Aorta (tissue), 5 donors: Measurements from ENCODE around the gene MAPKAPK2. TPM values are rescaled to one million over a fixed set of nuclear protein-coding genes. Genes with fewer than 3 reads are reported as not detected.

Experiments
- ATAC-seq: fragments of 200-7000 bp; cut with Tn5 transposase; one replicate; pipeline ENCODE4 v1.9.1; 2022; ENCODE audit warnings: moderate library complexity; ENCODE audit not compliant: low FRiP score
- DNase-seq, 2 donors: peaks; one replicate each; pipeline ENCODE4 v3.0.0-alpha.2; 2020
- H3K27ac ChIP-seq, 2 donors: one replicate each; pipeline ENCODE4 v1.5.1; 2013; ENCODE audit warnings: low read length in 2 of 2, mild to moderate bottlenecking in 2 of 2, moderate library complexity in 2 of 2, control low read depth in 1 of 2, inconsistent platforms in 1 of 2, low read depth in 1 of 2
- H3K27me3 ChIP-seq, 2 donors: one replicate each; pipeline ENCODE4 v1.6.1; 2013; ENCODE audit warnings: control low read depth in 1 of 2, low read length in 1 of 2, mild to moderate bottlenecking in 1 of 2, moderate library complexity in 1 of 2; ENCODE audit not compliant: insufficient read depth in 2 of 2, control insufficient read depth in 1 of 2
- H3K36me3 ChIP-seq, 2 donors: one replicate each; pipeline ENCODE4 v1.6.1; 2013; ENCODE audit warnings: control low read depth in 1 of 2, low read length in 1 of 2, mild to moderate bottlenecking in 1 of 2; ENCODE audit not compliant: insufficient read depth in 2 of 2, control insufficient read depth in 1 of 2
- H3K4me1 ChIP-seq, 2 donors: one replicate each; pipeline ENCODE4 v1.6.1; 2013; ENCODE audit warnings: low read length in 2 of 2, control low read depth in 1 of 2, mild to moderate bottlenecking in 1 of 2, moderate library complexity in 1 of 2; ENCODE audit not compliant: insufficient read depth in 2 of 2, control insufficient read depth in 1 of 2
- H3K4me3 ChIP-seq, 2 donors: one replicate each; pipeline ENCODE4 v1.5.1; 2013; ENCODE audit warnings: low read length in 2 of 2, control low read depth in 1 of 2, mild to moderate bottlenecking in 1 of 2
- H3K9me3 ChIP-seq: one replicate; pipeline ENCODE4 v1.6.1; 2013; ENCODE audit warnings: mild to moderate bottlenecking, low read length; ENCODE audit not compliant: control insufficient read depth
- WGBS, 2 donors: extraction: QIAGEN DNeasy Blood & Tissue Kit; methylation state at CpG; one replicate each; pipeline ENCODE4 v1.1.7; 2013; 5-methylcytosine and 5-hydroxymethylcytosine counted together
- intact Hi-C, 2 donors: fragments of 100-400 bp; cut with DNase I; formaldehyde crosslinking; loops; one replicate each; pipeline versions ENCODE4 v1.14.2 to v1.15.0; 2022
- polyA plus RNA-seq, 2 donors: library from polyadenylated mRNA; stranded (reverse); fragments of 200-250 nt; gene quantifications; one replicate each; pipeline ENCODE4 v1.2.3, GENCODE V29; 2013
- total RNA-seq, 2 donors: library from RNA; stranded (reverse); fragmentation: NEBNext Ultra II Directional; extraction: Animal tissue kit (Norgen Biotek cat#: 25700); gene quantifications; one replicate each; pipeline ENCODE4 v1.2.1, GENCODE V29; 2021
- donor health status: healthy with polysubstance abuse.
- donor health status: Bipolar disorder and iron deficiency.
- donor health status: DM: no; HTN: no; CAD: no.
- donor health status: DM: no; HTN: no; CAD: no.
- donor health status: DM: yes; HTN: yes; CAD: no.

The MAPKAPK2 gene
- total and polyA plus RNA-seq, 4 donors = 40.2 to 117 (median 67.7) TPM

DNA sequence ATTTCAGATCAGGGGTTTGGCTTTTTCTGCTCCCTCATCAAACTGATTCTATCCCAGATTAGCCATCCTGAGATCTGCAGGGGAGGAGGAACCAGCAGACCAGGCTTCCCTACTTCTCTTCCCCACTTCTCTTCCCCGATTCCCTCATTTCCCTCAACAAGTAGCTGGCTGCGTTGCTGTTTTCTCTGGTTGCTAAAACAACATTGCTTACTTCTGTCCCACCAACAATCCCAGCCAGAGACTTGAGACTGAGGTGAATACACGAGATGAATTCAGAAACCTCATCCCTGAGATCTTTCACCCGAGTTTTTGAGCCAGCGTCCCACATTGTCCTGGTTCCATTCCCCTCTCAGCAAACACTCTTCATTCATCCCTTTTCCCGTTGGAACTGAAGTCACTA, 27.0 kb upstream of the MAPKAPK2 start:
- Histone ChIP-seq H3K27ac (no peak overlapping the region), H3K4me3 (no peak overlapping the region), H3K4me1 (no peaks in the 10 kb centered on the region), H3K36me3 (no peaks in the 10 kb centered on the region), H3K9me3 (no peaks in the 10 kb centered on the region), H3K27me3 (no peaks in the 10 kb centered on the region)
- intact Hi-C loops = no loop called here
- DNase-seq (no peak), ATAC-seq (no peak)
- 57 to 59% methylated on average over 6 of the region's 6 CpGs for WGBS, 2 donors

- intact Hi-C loops = no loop called here
Measured at GRCh38 chr1:206658264-206658980, 26.3 kb upstream of the MAPKAPK2 start.

GRCh38 chr1:206658981-206659273, 25.8 kb upstream of the MAPKAPK2 start:
- Histone ChIP-seq H3K4me1 (no peaks in the 10 kb centered on the region), H3K4me3 (no peak overlapping the region), H3K9me3 (no peaks in the 10 kb centered on the region), H3K27me3 (no peaks in the 10 kb centered on the region), H3K27ac (no peak overlapping the region), H3K36me3 (no peaks in the 10 kb centered on the region)
- no peak for ATAC-seq
- WGBS, 2 donors = 58 to 65% methylated on average over 7 of the region's 7 CpGs
- intact Hi-C loops = no loop called here
- no peak for DNase-seq

More at GRCh38 chr1:206658264-206658980, 26.3 kb upstream of the MAPKAPK2 start:
- peak; percentile 66 for ATAC-seq
- peak; percentile 58 to 81 for DNase-seq
- H3K4me1 ChIP-seq = no peaks in the 10 kb centered on the region
- 31 to 36% methylated on average over 22 of the region's 22 CpGs for WGBS, 2 donors
- no peak overlapping the region for H3K4me3 ChIP-seq
- H3K36me3 ChIP-seq = no peaks in the 10 kb centered on the region
- no peaks in the 10 kb centered on the region for H3K27me3 ChIP-seq
- no peak overlapping the region for H3K27ac ChIP-seq
- H3K9me3 ChIP-seq = no peaks in the 10 kb centered on the region

DNA sequence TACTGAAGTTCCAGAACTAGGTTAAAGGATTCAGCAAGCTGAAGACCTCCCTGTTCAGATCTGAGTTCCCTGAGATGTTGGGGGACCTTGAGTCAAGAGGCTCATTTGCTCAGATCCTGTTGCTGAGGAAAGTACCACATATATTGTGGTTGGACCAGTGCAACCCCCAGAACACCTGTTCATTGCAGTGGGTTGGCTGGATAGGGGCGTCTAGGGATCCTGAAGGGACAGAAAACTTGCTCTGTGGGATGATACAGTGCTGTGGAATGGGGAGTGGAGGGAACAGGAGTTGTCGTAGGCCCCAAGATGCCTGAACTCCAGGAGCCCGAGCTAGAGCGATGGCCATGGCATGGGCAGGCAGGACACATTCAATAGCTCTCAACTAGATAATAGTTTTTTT, 24.6 kb upstream of the MAPKAPK2 start:
- DNase-seq = no peak
- Histone ChIP-seq H3K9me3 (no peaks in the 10 kb centered on the region), H3K27me3 (no peaks in the 10 kb centered on the region), H3K4me1 (no peaks in the 10 kb centered on the region), H3K36me3 (no peaks in the 10 kb centered on the region), H3K27ac (no peak overlapping the region), H3K4me3 (no peak overlapping the region)
- no peak for ATAC-seq
- intact Hi-C loops = loop anchor here (10.0 kb wide), 2 partner anchors 45 to 175 kb away; partner anchors contain the start of gene EIF2D (in 1 of the 2)
- WGBS, 2 donors = 96 to 97% methylated on average over 4 of the region's 4 CpGs

DNA sequence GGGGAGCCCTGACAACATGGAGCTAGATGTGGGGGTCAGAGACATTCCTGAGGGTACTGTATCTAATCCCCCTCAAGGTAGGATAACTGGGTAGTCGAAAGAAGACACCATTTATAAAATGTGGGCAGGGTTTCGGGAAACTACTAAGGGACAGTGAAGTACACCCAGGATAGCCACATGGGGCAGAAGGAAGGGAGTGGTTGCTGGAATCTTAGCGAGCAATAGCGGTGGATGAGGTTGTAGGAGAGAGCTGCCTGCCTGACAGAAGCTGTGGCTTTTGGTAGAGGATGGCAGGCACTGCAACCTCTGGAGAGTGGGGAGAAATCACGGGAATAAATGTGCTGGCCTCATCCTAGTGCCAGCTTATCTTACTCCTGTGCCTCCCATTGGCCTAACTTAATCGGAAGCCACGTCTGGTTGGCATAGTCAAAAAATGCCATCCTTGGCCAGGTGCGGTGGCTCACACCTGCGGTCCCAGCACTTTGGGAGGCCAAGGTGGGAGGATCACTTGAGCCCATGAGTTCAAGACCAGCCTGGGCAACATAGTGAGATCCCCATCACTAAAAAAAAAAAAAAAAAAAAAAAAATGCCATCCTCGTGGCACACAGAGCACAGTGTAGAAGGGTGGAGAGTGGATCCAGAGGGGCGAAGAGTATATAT, 23.4 kb upstream of the MAPKAPK2 start:
- Histone ChIP-seq H3K27ac (no peak overlapping the region), H3K4me3 (no peak overlapping the region), H3K9me3 (no peaks in the 10 kb centered on the region), H3K27me3 (no peaks in the 10 kb centered on the region), H3K36me3 (no peaks in the 10 kb centered on the region), H3K4me1 (no peaks in the 10 kb centered on the region)
- intact Hi-C loops = loop anchor here (10.0 kb wide), 2 partner anchors 46 to 176 kb away; partner anchors contain the start of gene EIF2D (in 1 of the 2)
- 87 to 89% methylated on average over 11 of the region's 11 CpGs for WGBS, 2 donors
- no peak for ATAC-seq
- no peak for DNase-seq

GRCh38 chr1:206662396-206663092, 22.2 kb upstream of the MAPKAPK2 start:
- no peaks in the 10 kb centered on the region for H3K9me3 ChIP-seq
- no peaks in the 10 kb centered on the region for H3K4me1 ChIP-seq
- H3K27me3 ChIP-seq = no peaks in the 10 kb centered on the region
- no peaks in the 10 kb centered on the region for H3K36me3 ChIP-seq
- WGBS, 2 donors = 63 to 70% methylated on average over 3 of the region's 3 CpGs
- no peak for DNase-seq
- intact Hi-C loops = loop anchor here (2.0 to 10.0 kb wide), 3 partner anchors 26 to 178 kb away; partner anchors contain the start of gene EIF2D (in 1 of the 2)
- H3K4me3 ChIP-seq = no peak overlapping the region
- ATAC-seq = no peak
- H3K27ac ChIP-seq = no peak overlapping the region

DNA sequence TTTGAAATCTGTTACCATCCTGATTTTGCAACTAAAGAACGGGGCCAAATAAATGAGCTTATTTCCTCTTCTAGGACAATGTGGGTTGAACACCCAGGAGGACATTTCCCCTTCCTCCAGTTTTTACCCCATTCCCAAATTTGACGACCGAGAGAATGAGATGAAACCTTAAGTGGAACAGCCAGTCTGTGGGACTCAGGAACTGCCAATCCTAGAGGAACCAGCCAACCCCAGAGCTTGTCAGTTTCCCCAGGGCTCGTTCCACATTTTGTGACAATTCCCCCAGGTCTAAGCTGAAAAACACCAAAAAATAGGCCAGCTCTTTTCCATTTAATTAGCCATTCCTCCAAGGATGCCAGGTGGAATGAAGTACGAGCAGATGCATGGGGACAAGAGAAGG, 21.3 kb upstream of the MAPKAPK2 start:
- ATAC-seq = no peak
- no peaks in the 10 kb centered on the region for H3K9me3 ChIP-seq
- H3K4me1 ChIP-seq = no peaks in the 10 kb centered on the region
- intact Hi-C loops = loop anchor here (2.0 to 10.0 kb wide), 3 partner anchors 27 to 179 kb away; partner anchors contain the start of gene EIF2D (in 1 of the 2)
- no peaks in the 10 kb centered on the region for H3K36me3 ChIP-seq
- H3K27me3 ChIP-seq = no peaks in the 10 kb centered on the region
- H3K27ac ChIP-seq = no peak overlapping the region
- no peak for DNase-seq
- WGBS, 2 donors = 38 to 41% methylated on average over 5 of the region's 5 CpGs
- H3K4me3 ChIP-seq = no peak overlapping the region

DNA sequence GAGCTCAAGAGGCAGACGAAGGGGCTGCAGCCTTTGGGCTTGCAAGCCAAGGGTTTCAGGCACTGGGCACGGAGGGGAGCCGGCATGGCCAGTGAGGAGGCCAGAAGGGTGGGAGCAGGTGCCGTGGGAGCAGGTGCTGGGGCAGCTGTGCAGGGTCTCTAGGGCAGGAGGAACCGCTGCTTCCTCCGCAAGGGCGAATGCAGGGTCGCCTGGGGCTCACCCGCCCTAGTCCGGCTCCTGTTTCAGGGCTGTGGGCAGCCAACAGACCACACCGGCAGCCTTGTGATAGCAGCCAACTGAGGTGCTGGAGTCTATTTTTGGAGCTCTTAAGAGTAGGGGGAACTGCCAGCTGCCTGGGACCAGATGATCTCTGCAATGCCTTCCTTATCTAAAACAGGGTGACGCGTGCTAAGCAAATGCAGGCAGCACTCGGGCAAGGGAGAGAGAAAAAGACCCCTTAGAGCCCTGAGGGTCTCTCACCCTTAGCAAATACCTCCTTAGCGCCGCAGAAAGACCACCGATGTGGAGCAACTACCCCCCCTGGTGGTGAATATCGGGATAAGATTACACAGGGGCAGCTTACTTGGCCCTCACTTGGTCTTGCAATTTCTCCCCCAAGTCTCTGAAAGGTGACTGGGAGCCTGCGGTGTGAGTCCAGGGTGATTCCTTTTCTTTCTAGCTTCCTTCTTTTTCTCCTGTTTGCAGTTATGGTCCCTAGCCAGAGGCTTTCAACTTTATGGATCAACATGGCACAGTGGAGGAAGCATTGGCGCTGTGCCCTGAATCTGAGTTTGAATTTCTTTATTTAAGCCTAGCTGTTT, 20.7 kb upstream of the MAPKAPK2 start:
- no peaks in the 10 kb centered on the region for H3K36me3 ChIP-seq
- no peak overlapping the region for H3K27ac ChIP-seq
- no peak overlapping the region for H3K4me3 ChIP-seq
- no peaks in the 10 kb centered on the region for H3K9me3 ChIP-seq
- H3K27me3 ChIP-seq = no peaks in the 10 kb centered on the region
- intact Hi-C loops = loop anchor here (2.0 to 10.0 kb wide), 4 partner anchors 27 to 179 kb away; partner anchors contain the start of genes DYRK3 (in 1 of the 2) and EIF2D (in 1 of the 2)
- ATAC-seq = peak; percentile 87
- no peaks in the 10 kb centered on the region for H3K4me1 ChIP-seq
- WGBS, 2 donors = 6 to 8% methylated on average over 20 of the region's 20 CpGs
- DNase-seq = peak in 1 of 2 donors; percentile 57
